Hematopoietic multipotent progenitor cell treated with erythropoietin and hydrocortisone succinate and interleukin-3 and kit ligand, for 15 days (in vitro differentiated cells): Measurements from ENCODE around the gene PSTPIP2.
"Not testable (repeated sequence)": the region's sequence is repeated elsewhere in the genome, so short reads cannot be mapped to it uniquely, and the experiment has no call there.

Source experiments
- DNase-seq: peaks from one replicate; pipeline ENCODE4 v3.0.0-alpha.2; 2015; ENCODE audit warnings: low spot score

The PSTPIP2 gene

GRCh38 chr18:45984546-45985235 is 87.4 kb downstream of the PSTPIP2 start:
- no peak for DNase-seq

GRCh38 chr18:45981821-45982220 is 90.2 kb downstream of the PSTPIP2 start:
- no peak for DNase-seq

- DNase-seq, result no peak
Observed at GRCh38 chr18:45980229-45980628, 91.8 kb downstream of the PSTPIP2 start.

- no peak for DNase-seq
Observed at GRCh38 chr18:45978084-45978483, 94.0 kb downstream of the PSTPIP2 start.

GRCh38 chr18:45976974-45977373 is 95.1 kb downstream of the PSTPIP2 start:
- DNase-seq, result no peak

GRCh38 chr18:45976566-45976965 is 95.5 kb downstream of the PSTPIP2 start:
- DNase-seq, result no peak

- peak; percentile 84 for DNase-seq
Observed at GRCh38 chr18:45974088-45974536, 97.9 kb downstream of the PSTPIP2 start.

GRCh38 chr18:45967007-45967706 is 104.9 kb downstream of the PSTPIP2 start, which contains the start of gene EPG5:
TSS of gene EPG5 (minus strand) at chr18:45967329. CDS start at chr18:45967239, 90 bp downstream.
- peak; percentile 92 for DNase-seq

GRCh38 chr18:45964913-45965312 is 107.1 kb downstream of the PSTPIP2 start:
- not testable (repeated sequence) for DNase-seq

- DNase-seq, result no peak
Observed at GRCh38 chr18:45962866-45963265, 109.2 kb downstream of the PSTPIP2 start.

GRCh38 chr18:45962461-45962860 is 109.6 kb downstream of the PSTPIP2 start:
- DNase-seq, result no peak

- DNase-seq, result not testable (repeated sequence)
Observed at GRCh38 chr18:45959484-45959883, 112.6 kb downstream of the PSTPIP2 start.

- no peak for DNase-seq
Observed at GRCh38 chr18:45958730-45959129, 113.3 kb downstream of the PSTPIP2 start.

- DNase-seq, result no peak
Observed at GRCh38 chr18:45958027-45958426, 114.0 kb downstream of the PSTPIP2 start.

- no peak for DNase-seq
Observed at GRCh38 chr18:45957100-45957499, 115.0 kb downstream of the PSTPIP2 start.

- no peak for DNase-seq
Observed at GRCh38 chr18:45954070-45954934, 117.8 kb downstream of the PSTPIP2 start.

- DNase-seq, result no peak
Observed at GRCh38 chr18:45951016-45951714, 120.9 kb downstream of the PSTPIP2 start.

- DNase-seq, result no peak
Observed at GRCh38 chr18:45945669-45946068, 126.4 kb downstream of the PSTPIP2 start.

- DNase-seq, result no peak
Observed at GRCh38 chr18:45940724-45941123, 131.3 kb downstream of the PSTPIP2 start.

GRCh38 chr18:45939236-45939635 is 132.8 kb downstream of the PSTPIP2 start:
- peak; percentile 71 for DNase-seq

GRCh38 chr18:45938488-45938935 is 133.5 kb downstream of the PSTPIP2 start:
- no peak for DNase-seq
